ENCODE measurements around the gene CDC23.
"Not testable (repeated sequence)": the region's sequence is repeated elsewhere in the genome, so short reads cannot be mapped to it uniquely, and the experiment has no call there.

The CDC23 gene, protein sequence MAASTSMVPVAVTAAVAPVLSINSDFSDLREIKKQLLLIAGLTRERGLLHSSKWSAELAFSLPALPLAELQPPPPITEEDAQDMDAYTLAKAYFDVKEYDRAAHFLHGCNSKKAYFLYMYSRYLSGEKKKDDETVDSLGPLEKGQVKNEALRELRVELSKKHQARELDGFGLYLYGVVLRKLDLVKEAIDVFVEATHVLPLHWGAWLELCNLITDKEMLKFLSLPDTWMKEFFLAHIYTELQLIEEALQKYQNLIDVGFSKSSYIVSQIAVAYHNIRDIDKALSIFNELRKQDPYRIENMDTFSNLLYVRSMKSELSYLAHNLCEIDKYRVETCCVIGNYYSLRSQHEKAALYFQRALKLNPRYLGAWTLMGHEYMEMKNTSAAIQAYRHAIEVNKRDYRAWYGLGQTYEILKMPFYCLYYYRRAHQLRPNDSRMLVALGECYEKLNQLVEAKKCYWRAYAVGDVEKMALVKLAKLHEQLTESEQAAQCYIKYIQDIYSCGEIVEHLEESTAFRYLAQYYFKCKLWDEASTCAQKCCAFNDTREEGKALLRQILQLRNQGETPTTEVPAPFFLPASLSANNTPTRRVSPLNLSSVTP

DNA sequence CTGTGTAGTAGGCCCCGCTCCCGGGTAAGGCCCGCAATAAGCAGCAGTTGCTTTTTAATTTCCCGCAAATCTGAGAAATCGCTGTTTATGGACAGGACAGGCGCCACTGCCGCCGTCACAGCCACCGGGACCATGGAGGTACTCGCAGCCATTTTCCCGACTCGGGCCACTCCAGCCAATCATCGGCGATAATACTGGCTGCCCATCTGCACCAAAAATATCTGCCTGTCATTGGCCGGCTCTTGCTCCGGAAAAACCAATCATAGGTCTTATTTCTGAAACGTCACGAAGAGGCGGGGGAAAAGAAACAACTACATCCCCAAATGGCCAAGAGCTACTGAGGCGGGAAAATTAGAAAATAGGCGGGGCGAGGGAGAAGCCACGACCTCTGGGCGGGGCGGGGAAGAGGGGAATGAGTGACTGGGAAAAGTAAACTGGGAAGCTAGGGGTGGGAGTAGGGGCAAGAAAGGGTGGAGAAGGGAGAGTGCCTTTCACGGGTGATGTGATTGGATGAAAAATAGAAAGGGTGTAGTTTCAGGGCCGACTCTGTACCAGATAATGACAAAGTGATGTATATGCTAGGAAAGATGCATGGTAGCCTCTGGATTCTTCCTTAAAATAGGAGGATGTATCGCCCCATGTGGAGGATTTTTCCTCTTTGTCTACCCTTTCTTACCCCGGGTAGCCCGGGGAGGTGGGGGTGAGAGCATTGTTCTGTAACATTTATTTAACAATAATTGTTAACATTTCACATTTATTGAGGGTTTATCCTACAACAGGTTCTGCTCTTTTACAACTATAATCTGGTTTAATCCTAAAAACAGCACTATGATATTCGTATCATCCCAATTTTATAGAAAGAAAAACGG, at the start of gene CDC23:
CDC23 (minus strand) TSS at position 163 of the 869 bp plus-strand sequence; CDS start at position 152, 11 bp downstream.
- DNase-seq (ENCODE audit: low spot score): peak; percentile 97

DNA sequence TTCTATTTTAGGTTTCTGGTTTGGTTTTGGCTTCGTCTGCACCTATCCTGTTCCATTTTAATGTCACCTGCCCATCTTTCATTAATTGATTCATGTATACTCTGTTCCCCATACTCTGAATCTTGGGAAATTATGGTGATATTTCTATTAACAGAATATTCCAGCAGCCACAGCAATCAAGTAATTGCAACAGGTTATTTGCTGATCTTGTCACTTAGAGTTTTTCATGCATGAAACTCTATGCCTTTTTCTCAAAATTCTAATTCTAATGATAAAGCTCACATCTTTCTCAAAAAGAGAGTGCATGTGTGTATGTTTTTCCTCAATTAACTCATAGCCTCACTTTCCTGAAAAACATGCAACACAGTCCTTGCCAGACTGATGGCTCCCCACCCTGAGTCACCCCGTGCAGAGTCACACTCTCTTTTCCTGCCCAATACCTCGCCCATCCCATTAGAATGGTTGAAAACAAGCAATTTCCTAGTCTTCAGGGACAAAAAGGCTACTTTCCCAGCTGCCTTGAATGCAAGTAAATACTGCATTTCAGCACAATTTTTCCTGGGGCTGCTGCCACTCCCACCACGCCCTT, 45.7 kb upstream of the CDC23 start:
- DNase-seq (ENCODE audit: low spot score): no peak

DNA sequence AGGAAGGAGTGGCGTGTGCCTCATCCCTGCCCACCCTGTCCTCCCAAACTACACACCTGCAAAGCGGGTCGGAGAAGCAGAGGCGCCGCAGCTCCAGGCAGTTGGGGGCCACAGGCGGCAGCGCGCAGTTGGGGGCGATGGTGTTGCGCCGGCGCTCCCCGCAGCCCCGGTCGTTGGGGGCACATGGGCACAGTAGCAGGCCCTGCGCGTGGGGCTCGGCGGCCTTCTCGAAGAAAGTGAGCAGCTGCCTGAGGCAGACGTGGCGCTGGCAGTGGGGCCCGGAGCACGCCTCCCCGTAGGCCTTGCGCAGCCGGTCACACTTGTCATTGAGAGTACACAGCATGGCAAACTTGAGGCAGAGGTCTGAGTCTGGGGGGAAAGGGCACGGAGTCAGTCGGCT, 44.5 kb upstream of the CDC23 start:
- DNase-seq (ENCODE audit: low spot score): no peak

DNA sequence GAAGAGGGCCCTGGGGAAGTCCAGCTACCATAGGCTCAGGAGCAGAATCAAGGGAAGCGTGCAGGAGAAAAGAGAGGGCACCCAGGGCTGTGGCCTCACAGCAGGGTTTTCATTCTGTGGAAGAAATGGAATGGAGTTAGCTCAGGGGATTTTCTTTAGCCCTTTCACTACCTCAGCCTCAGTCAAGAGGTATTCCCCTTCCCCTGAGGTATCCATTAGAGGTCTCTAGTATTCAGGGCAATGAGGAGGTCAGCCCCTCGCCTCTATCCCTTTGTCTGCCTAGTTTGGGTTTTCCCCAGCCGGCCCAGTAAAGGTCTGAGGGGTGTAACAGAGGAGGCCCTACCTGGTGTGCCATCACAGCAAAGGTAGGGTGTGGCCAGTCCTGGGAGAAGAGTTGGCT, 39.8 kb upstream of the CDC23 start:
- no peak for DNase-seq (ENCODE audit: low spot score)

DNA sequence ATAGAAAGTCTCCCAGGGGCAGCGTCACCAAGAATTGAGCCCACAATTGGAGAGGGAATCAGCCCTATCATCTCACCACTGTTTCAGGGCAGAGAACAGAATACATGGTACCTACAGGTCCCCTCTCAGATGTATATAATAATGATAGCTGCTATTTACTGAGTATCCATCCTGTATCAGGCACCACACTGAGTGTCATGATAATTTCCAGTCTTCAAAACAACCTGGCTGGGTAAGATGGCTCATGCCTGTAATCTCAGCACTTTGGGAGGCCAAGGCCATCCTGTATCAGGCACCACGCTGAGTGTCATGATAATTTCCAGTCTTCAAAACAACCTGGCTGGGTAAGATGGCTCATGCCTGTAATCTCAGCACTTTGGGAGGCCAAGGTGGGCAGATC, 34.7 kb upstream of the CDC23 start:
- DNase-seq (ENCODE audit: low spot score): not testable (repeated sequence)

DNA sequence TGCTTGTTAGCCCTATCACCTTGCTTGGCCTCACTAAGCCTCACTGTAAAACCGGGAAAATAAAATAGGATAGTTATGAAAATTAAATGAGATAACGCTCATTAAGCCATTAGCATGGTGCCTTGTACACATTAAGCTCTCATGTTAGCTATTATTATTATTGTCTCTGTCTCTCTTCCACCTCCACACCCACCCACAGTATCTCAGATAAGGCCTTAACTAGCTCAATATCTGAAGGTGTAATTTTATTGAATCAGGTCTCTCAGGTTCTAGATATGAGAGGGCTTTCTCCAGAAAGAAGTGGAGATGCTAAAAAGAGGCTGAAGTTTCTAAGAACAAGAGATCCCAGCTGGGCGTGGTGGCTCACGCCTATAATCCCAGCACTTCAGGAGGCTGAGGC, 33.7 kb upstream of the CDC23 start:
- DNase-seq (ENCODE audit: low spot score): no peak

DNA sequence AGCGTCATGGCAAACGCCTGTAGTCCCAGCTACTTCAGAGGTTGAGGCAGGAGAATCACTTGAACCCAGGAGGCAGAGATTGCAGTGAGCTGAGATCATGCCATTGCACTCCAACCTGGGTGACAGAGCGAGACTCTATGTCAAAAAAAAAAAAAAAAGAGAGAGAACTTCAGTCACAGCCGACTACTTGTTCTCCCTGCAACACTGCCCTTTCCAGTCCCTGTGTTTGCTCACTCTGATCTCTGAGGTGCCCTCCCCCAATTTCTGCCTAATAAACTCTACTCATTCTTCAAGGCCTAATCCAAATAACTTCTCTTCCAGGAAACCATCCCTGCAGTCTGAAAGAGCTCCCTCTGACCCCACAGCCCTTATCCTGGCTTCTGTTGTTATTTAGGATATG, 33.2 kb upstream of the CDC23 start:
- no peak for DNase-seq (ENCODE audit: low spot score)

DNA sequence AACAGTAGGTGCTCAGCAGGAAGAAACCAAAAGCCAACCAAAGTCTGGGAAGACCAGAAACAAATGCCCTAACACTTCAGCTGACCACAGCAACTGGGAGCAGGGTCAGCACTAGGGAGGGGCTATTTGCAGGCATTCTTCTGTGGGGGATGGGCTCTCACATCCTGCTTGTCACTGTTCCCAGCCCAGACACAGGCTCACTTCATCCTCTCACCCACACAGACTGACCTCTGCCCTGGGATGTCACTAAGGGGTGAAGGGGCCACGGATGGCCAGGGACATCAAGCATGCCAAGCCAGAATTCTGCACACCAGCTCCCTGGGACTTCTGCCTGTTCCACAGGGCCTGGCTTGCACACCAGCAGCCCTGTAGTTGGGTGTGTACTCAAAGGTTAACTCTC, 32.6 kb upstream of the CDC23 start:
- no peak for DNase-seq (ENCODE audit: low spot score)

DNA sequence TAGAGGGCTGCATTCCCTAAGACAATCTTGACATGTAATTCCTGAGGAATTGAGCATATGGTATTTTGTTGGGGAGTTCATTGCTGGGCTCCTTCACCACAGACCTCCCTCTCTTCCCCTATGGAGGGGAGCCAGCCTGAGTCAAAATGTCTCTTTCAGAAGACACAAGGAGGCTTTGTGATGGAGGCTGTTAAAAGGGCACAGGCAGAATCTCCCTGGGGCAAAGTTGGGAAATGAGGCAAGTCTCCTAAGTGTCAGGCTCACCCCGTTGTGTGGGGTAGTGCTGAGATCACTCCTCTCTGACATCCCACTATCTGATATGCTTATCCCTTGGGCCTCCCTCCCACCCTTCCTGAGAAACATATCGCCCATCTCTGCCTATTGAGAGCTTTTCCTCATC, 30.7 kb upstream of the CDC23 start:
- no peak for DNase-seq (ENCODE audit: low spot score)

DNA sequence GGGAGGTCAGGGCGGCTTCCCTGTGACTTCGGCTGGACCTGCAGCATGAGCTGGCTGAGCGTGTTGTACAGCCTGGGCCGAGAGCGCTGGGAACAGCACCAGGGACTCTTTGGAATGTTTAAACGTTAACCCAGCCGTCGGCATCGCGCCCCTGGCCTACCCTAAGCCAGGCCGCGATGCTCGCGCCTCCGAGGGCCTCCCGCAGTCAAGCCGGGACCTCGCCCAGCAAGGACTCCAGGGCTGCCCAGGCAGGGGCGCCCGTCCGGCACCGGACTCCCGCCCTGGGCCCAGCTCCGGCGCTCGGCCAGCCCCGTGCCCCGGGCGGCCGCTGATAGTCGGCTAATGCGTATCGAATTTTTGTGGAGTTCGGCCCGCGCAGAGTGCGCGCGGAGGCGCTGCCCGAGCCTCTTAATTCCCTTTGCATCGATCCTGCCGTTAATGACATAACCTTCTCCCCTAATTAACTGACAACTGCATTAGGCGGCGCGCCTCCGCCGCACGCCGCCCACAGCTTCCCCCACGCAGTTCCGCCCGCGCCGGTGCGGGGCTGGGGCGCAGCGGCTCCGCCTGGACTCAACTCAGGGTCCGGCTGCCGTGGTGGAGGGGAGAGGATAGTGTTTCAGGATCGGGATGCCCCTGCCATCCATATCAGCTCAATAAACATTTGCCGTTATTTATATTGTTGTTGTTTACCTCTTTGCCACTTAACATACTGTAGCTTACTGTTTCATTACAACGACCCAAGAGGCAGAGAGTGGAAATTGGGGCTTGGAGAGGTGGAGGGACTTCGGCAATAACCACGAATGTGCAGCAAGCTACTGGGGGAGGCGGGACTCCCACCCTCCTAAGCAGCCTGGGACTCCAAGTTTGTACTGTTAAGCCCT, 28.8 kb upstream of the CDC23 start:
- DNase-seq (ENCODE audit: low spot score): peak; percentile 62

DNA sequence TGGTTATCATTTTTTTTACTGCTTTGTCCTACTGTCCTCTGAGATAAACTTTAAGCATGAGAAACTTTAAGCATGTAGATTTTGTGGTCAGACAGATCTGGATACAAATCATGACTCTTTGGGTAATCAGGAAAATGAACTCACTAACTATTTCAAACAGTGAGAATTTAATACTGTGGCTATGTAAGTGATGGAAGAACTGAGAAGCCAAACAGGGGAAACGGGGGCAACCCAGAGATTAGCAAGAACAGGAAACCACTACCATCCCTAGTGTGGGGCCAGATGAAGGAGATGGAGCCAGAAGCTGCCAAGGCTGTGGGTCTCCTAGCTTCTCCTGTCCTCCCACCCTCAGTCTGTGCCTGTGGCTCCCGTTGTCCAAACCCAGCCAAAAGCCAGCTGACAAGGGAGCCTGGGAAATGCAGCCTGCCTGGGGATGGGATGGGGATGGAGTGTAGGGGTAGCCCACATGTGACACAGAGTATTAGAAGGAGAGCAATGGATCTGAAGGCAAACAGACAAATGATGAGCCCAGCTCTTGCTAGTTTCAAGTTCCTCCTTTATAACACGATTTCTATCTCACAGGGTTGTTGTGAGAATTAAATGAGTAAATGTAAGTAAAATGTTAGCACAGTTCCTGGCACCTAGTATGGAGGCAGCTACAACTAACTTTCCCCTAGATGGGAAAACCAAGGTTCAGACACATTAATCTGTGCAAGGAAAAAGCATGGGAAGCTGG, 27.7 kb upstream of the CDC23 start:
- DNase-seq (ENCODE audit: low spot score): no peak

DNA sequence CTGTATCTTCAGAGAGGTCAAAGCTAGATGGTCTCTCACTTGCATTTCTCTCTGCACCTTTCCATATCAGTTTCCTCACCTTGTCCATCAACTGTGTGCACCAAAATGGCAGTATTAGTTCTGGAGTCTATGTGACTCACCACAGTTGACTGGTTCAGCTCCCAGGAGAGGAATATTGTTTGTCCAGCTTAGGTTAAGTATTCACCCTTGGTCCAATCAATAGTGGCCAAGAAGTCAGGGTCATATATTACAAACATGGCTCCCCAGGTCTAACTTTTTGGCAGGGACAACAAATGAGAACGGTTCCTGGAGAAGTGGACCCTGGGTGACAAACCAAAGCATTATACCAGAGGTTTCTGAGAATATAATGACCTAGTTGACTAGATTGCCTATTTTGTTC, 24.9 kb upstream of the CDC23 start:
- no peak for DNase-seq (ENCODE audit: low spot score)

DNA sequence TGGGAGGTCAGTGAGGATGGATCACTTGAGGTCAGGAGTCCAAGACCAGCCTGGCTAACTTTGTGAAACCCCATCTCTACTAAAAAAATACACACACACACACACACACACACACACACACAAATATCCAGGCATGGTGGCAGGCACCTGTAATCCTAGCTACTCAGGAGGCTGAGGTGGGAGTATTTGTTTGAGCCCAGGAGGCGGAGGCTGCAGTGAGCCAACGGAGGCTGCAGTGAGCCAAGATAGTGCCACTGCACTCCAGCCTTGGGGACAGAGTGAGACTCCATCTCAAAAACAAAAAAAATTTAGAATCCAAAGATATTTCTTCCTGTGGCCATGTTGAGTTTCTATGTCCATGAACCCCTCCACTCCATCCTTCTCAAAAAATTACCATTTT, 21.5 kb upstream of the CDC23 start:
- DNase-seq (ENCODE audit: low spot score): no peak

DNA sequence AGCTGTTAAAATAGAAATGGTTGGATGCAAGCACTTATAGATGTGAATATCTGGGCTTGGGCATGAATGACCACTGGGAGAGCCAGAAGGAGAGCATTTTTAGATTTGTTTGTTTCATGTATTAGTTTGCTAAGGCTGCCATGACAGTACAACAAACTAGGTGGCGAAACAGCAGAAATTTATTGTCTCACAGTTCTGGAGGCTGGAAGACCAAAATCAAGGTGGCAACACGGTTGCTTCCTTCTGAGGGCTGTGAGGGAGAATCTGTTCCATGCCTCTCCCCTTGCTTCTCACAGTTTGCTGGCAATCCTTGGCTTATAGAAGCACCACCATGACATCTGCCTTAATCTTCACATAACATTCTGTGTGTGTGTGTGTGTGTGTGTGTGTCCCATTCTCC, 20.2 kb upstream of the CDC23 start:
- DNase-seq (ENCODE audit: low spot score): no peak

DNA sequence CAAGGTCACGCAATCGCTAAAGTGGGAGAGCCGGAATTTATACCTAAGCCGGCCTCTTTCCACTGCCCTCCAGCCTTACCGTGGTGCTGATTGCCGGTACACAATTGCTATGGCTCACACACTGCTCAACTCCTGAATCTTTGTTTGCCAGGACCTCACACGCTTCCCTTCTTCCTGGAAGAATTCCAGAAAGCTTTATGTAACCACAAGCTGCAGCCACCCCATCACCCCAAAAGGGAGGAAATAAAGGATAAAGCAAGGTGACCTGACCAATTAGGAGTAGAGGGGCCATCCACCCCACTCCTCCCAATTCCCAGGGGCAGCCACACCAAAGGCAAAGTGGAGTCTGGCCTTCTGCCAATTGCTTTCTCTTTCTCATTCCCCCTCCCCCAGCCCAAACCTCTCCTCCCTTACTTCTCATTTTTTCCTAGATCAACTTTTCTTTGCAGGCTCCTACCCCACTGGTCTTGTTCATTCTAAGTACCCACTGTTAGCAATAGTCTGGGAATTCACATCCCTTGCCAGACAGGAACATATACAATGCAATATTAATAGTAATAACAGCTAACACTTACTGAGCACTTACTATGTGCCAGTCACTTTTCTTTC, 18.0 kb upstream of the CDC23 start:
- DNase-seq (ENCODE audit: low spot score): no peak

DNA sequence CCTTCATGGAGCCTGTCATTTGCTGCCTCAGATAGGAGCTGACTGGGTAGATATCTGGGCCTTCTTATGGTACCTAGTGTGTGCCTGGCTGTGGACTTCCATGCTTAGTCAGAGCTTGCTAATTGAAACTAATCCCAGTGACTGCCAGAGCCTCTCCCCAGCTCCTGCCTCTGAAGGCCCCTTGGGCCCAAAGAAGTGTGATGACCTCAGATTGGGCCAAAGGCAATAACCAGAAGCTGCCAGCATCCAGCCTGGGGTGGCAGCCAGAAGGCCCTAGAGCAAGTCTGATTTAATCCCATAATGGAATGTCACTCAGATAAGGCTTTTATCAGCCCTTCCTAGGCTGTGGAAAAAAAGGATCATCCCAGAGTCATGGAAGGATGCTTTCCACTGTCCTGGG, 17.1 kb upstream of the CDC23 start:
- DNase-seq (ENCODE audit: low spot score): no peak

DNA sequence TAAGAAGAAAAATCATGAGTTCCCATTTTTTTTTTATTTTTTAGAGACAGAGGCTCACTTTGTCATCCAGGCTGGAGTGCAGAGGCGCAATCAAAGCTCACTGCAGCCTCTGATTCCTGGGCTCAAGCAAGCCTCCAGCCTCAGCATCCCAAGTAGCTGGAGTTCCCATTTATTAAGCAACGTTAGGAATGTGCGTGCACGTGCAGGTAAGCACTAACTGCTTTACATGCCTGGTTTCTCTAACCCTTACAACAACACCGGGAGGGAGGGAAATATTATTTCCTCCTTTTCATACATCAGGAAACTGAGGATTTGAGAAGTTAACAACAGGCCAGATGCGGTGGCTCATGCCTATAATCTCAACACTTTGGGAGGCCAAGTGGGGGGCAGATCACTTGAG, 16.3 kb upstream of the CDC23 start:
- no peak for DNase-seq (ENCODE audit: low spot score)

DNA sequence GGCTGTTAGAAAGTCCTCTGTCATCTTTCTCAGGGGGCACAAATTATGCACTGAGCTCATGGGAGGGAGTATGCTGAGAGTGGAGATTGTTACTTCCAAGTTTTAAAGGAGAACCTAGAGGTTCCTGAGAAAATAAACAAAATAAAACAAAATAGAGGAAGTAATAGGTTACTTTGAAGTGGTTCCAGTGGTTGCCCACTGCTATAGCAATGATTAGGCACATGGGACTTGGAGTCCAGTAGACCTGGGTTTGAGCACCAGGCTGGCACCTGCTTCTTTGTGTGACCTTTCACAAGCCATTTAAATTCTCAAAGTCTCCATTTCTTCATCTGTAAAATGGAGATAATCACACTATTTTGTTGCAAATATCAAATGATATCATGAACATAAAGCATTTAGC, 13.8 kb upstream of the CDC23 start:
- no peak for DNase-seq (ENCODE audit: low spot score)

DNA sequence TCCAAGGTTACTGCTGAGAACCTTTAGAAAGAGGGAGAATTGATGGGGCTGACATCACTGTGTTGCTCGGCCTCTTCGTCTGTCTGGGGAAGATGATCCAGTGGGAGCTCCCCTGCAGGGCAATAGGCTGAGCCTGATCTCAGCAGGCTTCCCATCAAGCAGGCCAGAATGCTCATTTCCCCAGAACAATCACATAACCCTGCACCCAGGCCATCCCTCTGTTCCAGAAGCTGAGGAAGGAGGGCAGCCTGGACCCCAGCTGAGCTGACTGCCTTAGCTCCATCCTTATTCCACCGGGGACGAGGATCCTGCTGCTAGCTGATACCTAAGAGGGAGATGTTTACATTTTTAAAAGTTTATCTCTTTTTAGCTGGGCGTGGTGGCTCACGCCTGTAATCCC, 11.6 kb upstream of the CDC23 start:
- no peak for DNase-seq (ENCODE audit: low spot score)

DNA sequence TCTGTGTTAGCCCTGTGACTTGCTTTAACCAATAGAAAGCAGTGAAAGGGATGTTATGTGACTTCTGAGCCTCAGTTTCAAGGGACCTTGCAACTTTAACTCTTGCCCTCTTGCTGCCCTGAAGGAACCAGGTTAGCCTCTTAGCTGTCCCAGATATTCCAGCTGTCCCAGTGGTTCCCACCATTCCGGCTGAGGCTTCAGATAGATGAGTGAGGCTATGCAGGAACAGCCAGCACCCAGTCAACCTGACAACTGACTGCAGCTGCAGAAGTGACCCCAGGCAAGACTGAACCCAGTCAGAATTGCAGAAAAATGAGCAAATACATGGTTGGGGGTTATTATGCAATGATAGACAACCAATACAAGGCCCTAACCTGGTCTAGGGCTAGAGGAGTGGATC, 10.4 kb upstream of the CDC23 start:
- DNase-seq (ENCODE audit: low spot score): no peak

Measured in AG08396 (cell line).